H9 (cell line): ENCODE data around the gene AP4M1. TPM values are rescaled to one million over a fixed set of nuclear protein-coding genes. Genes with fewer than 3 reads are reported as not detected.

Experiments
- DNase-seq: peaks from one replicate; pipeline ENCODE4 v3.0.0-alpha.2; 2017
- H2AFZ ChIP-seq: one replicate; pipeline ENCODE4 v1.6.1; 2013; ENCODE audit warnings: mild to moderate bottlenecking, low read length, control low read depth, moderate library complexity
- H2AK5ac ChIP-seq: 2 replicates; pipeline ENCODE4 v1.6.1; 2013; ENCODE audit warnings: low read length, control low read depth, mixed read lengths; ENCODE audit not compliant: insufficient read length
- H2BK120ac ChIP-seq: one replicate; pipeline ENCODE4 v1.6.1; 2013; ENCODE audit warnings: low read depth, mild to moderate bottlenecking, low read length, control low read depth, inconsistent platforms; ENCODE audit not compliant: poor library complexity, severe bottlenecking
- H2BK12ac ChIP-seq: 2 replicates; pipeline ENCODE4 v1.6.1; 2013; ENCODE audit warnings: low read length, control low read depth, mixed read lengths, low read depth; ENCODE audit not compliant: insufficient read length
- H2BK15ac ChIP-seq: 2 replicates; pipeline ENCODE4 v1.6.1; 2013; ENCODE audit warnings: low read depth, low read length, control low read depth
- H2BK20ac ChIP-seq: one replicate; pipeline ENCODE4 v1.6.1; 2013; ENCODE audit warnings: low read depth, mild to moderate bottlenecking, low read length, control low read depth, inconsistent platforms; ENCODE audit not compliant: poor library complexity, severe bottlenecking
- H2BK5ac ChIP-seq: 2 replicates; pipeline ENCODE4 v1.6.1; 2013; ENCODE audit warnings: low read length, control low read depth, mixed read lengths; ENCODE audit not compliant: insufficient read length
- H3K14ac ChIP-seq: 2 replicates; pipeline ENCODE4 v1.6.1; 2013; ENCODE audit warnings: low read length, control low read depth; ENCODE audit not compliant: insufficient read depth
- H3K18ac ChIP-seq: 2 replicates; pipeline ENCODE4 v1.6.1; 2013; ENCODE audit warnings: low read depth, mild to moderate bottlenecking, mixed read lengths, low read length, control low read depth; ENCODE audit not compliant: insufficient read length
- H3K23ac ChIP-seq: 2 replicates; pipeline ENCODE4 v1.6.1; 2013; ENCODE audit warnings: low read length, control low read depth, mixed read lengths, low read depth; ENCODE audit not compliant: insufficient read length
- H3K23me2 ChIP-seq: 2 replicates; pipeline ENCODE4 v1.6.1; 2013; ENCODE audit warnings: low read depth, mild to moderate bottlenecking, mixed read lengths, low read length, control low read depth; ENCODE audit not compliant: insufficient read length, poor library complexity, severe bottlenecking
- H3K27ac ChIP-seq: 2 replicates; pipeline ENCODE4 v1.5.1; 2013; ENCODE audit warnings: low read length, control low read depth, mixed read lengths, low read depth; ENCODE audit not compliant: insufficient read length
- H3K27me3 ChIP-seq: 2 replicates; pipeline ENCODE4 v1.6.1; 2013; ENCODE audit warnings: low read length, control low read depth, inconsistent platforms; ENCODE audit not compliant: insufficient read depth
- H3K4ac ChIP-seq: 2 replicates; pipeline ENCODE4 v1.6.1; 2013; ENCODE audit warnings: low read depth, mild to moderate bottlenecking, control low read depth, inconsistent platforms, low read length, moderate library complexity
- H3K4me1 ChIP-seq: 2 replicates; pipeline ENCODE4 v1.6.1; 2013; ENCODE audit warnings: low read length, control low read depth, inconsistent platforms; ENCODE audit not compliant: insufficient read depth
- H3K4me2 ChIP-seq: 2 replicates; pipeline ENCODE4 v1.6.1; 2013; ENCODE audit warnings: low read length, control low read depth, mixed read lengths; ENCODE audit not compliant: insufficient read length, insufficient read depth
- H3K56ac ChIP-seq: 2 replicates; pipeline ENCODE4 v1.6.1; 2013; ENCODE audit warnings: low read depth, mild to moderate bottlenecking, mixed read lengths, low read length, control low read depth; ENCODE audit not compliant: insufficient read length
- H3K79me1 ChIP-seq: 2 replicates; pipeline ENCODE4 v1.6.1; 2013; ENCODE audit warnings: low read depth, mild to moderate bottlenecking, moderate library complexity, low read length, control low read depth, inconsistent platforms; ENCODE audit not compliant: insufficient read depth, poor library complexity, severe bottlenecking
- H3K79me2 ChIP-seq: 2 replicates; pipeline ENCODE4 v1.6.1; 2013; ENCODE audit warnings: low read length, control low read depth, inconsistent platforms; ENCODE audit not compliant: insufficient read depth
- H3K9ac ChIP-seq: 2 replicates; pipeline ENCODE4 v1.6.1; 2013; ENCODE audit warnings: low read length, control low read depth, mixed read lengths; ENCODE audit not compliant: insufficient read length; ENCODE audit errors: extremely low read depth
- H3K9me3 ChIP-seq: one replicate; pipeline ENCODE4 v1.6.1; 2013; ENCODE audit warnings: low read depth, low read length, inconsistent platforms; ENCODE audit not compliant: control insufficient read depth
- H3T11ph ChIP-seq: one replicate; pipeline ENCODE4 v1.6.1; 2013; ENCODE audit warnings: mild to moderate bottlenecking, low read length, control low read depth, inconsistent platforms
- H4K20me1 ChIP-seq: one replicate; pipeline ENCODE4 v1.6.1; 2013; ENCODE audit not compliant: control insufficient read depth, insufficient read length, insufficient read depth
- H4K5ac ChIP-seq: 2 replicates; pipeline ENCODE4 v1.6.1; 2013; ENCODE audit warnings: low read depth, mild to moderate bottlenecking, mixed read lengths, low read length, control low read depth; ENCODE audit not compliant: insufficient read length
- H4K8ac ChIP-seq: replicated peaks from 2 replicates; pipeline ENCODE4 v1.6.1; 2013; ENCODE audit warnings: low read length, control low read depth, mixed read lengths, low read depth; ENCODE audit not compliant: insufficient read length
- H4K91ac ChIP-seq: 2 replicates; pipeline ENCODE4 v1.6.1; 2013; ENCODE audit warnings: low read depth, mild to moderate bottlenecking, moderate library complexity, mixed read lengths, low read length, control low read depth; ENCODE audit not compliant: insufficient read length
- H3K27ac Mint-ChIP-seq, 3 experiments: 2 replicates in 2 of 3; 3 replicates in 1 of 3; pipeline ENCODE4 v1.8.0; 2020 to 2021; ENCODE audit warnings: mixed read lengths in 3 of 3, mild to moderate bottlenecking in 1 of 3, moderate library complexity in 1 of 3
- H3K27me3 Mint-ChIP-seq: 2 replicates; pipeline ENCODE4 v1.8.0; 2021; ENCODE audit warnings: low read depth, mild to moderate bottlenecking, moderate library complexity, mixed read lengths
- H3K36me3 Mint-ChIP-seq, 3 experiments: 2 replicates in 2 of 3; 3 replicates in 1 of 3; pipeline ENCODE4 v1.8.0; 2020 to 2021; ENCODE audit warnings: low read depth in 3 of 3, mixed read lengths in 3 of 3; ENCODE audit not compliant: insufficient read depth in 1 of 3
- H3K4me1 Mint-ChIP-seq, 2 experiments: 2 replicates each; pipeline ENCODE4 v1.8.0; 2020; ENCODE audit warnings: mixed read lengths in 2 of 2
- H3K4me3 Mint-ChIP-seq, 2 experiments: 2 replicates in 1 of 2; 3 replicates in 1 of 2; pipeline ENCODE4 v1.8.0; 2020 to 2021; ENCODE audit warnings: mild to moderate bottlenecking in 2 of 2, mixed read lengths in 2 of 2, moderate library complexity in 1 of 2
- H3K9me3 Mint-ChIP-seq, 2 experiments: 2 replicates in 1 of 2; 3 replicates in 1 of 2; pipeline ENCODE4 v1.8.0; 2020; ENCODE audit warnings: mild to moderate bottlenecking in 2 of 2, mixed read lengths in 2 of 2, moderate library complexity in 1 of 2
- CTCF ChIP-seq: fragments of 200-600 bp; sonication (generic); conservative IDR thresholded peaks from 3 replicates; pipeline ENCODE4 v1.8.0; 2021; ENCODE audit warnings: antibody characterized with exemption, mild to moderate bottlenecking
- WGBS: extraction: QIAGEN DNeasy Blood & Tissue Kit; methylation state at CpG from one replicate; pipeline ENCODE4 v1.1.7; 2013; ENCODE audit warnings: missing lambda C conversion rate, low lambda C conversion rate, mixed read lengths; ENCODE audit not compliant: insufficient read length; ENCODE audit errors: extremely low coverage; 5-methylcytosine and 5-hydroxymethylcytosine counted together
- total RNA-seq: library from RNA; stranded (reverse); gene quantifications from 2 replicates; pipeline ENCODE4 v1.2.1, GENCODE V29; 2021

The AP4M1 gene
- total RNA-seq, 1 experiment from 2014 or later = 18.8 TPM

- no peak overlapping the region for H3K27ac ChIP-seq
- no peak overlapping the region for H2BK12ac ChIP-seq
- no peak overlapping the region for H2BK20ac ChIP-seq
- H3K9me3 Mint-ChIP-seq = no peaks in the 10 kb centered on the region
- peaks cover 2% of the 10 kb centered on the region for H3K79me1 ChIP-seq
- no peak overlapping the region for H3K9ac ChIP-seq
- no peaks in the 10 kb centered on the region for H3K9me3 ChIP-seq
- no CpG with 5 or more reads among the region's 16 CpGs for WGBS
- no peak overlapping the region; a peak in 1 of 5 replicates for H3K4me3 Mint-ChIP-seq
- H2AK5ac ChIP-seq = no peak overlapping the region
- H3K79me2 ChIP-seq = no peaks in the 10 kb centered on the region
- DNase-seq = no peak
- no peak overlapping the region for H3T11ph ChIP-seq
- no peak for TF ChIP-seq CTCF
- H2BK120ac ChIP-seq = no peak overlapping the region
- H2BK5ac ChIP-seq = no peak overlapping the region
- H3K14ac ChIP-seq = no peak overlapping the region
- H3K4ac ChIP-seq = no peak overlapping the region
- no peak overlapping the region for H4K5ac ChIP-seq
- H3K36me3 Mint-ChIP-seq = peaks cover 26 to 66% (median 63%) of the 10 kb centered on the region in 3 experiments
- H3K4me1 Mint-ChIP-seq = peaks cover 23 to 33% of the 10 kb centered on the region in 2 experiments
- H3K23ac ChIP-seq = no peak overlapping the region
- no peaks in the 10 kb centered on the region for H4K20me1 ChIP-seq
- H3K4me1 ChIP-seq = no peaks in the 10 kb centered on the region; the same call in 1 of the 2 replicates
- no peak overlapping the region for H3K4me2 ChIP-seq
- no peak overlapping the region for H2AFZ ChIP-seq
- no peak overlapping the region for H2BK15ac ChIP-seq
- H3K27ac Mint-ChIP-seq = peak overlapping the region in 2 of 3 experiments; percentile 76 to 85; a peak in 4 of 7 replicates
- H3K18ac ChIP-seq = no peak overlapping the region
- H3K27me3 ChIP-seq = no peaks in the 10 kb centered on the region
- H4K91ac ChIP-seq = no peak overlapping the region
- peaks cover 14% of the 10 kb centered on the region for H3K23me2 ChIP-seq
- H3K56ac ChIP-seq = no peak overlapping the region
- H3K27me3 Mint-ChIP-seq = no peaks in the 10 kb centered on the region; the same call in 1 of the 2 replicates
- no peak overlapping the region for H4K8ac ChIP-seq
These were observed 52.5 kb downstream of the AP4M1 start for GRCh38 chr7:100153708-100154535.
